HG03175 (cell line): Measurements from ENCODE around the gene TMEM258.

ENCODE experiments used
- ATAC-seq: cut with Tn5 transposase; IDR thresholded peaks from one replicate; pipeline ENCODE4 v1.9.1; 2021; ENCODE audit warnings: mild to moderate bottlenecking, moderate library complexity; ENCODE audit not compliant: unreplicated experiment

The TMEM258 gene

GRCh38 chr11:61777234-61778090 is 14.9 kb downstream of the TMEM258 start:
- ATAC-seq: no peak

- no peak for ATAC-seq
Measured at GRCh38 chr11:61776561-61777075, 15.8 kb downstream of the TMEM258 start.

- ATAC-seq: no peak
Measured at GRCh38 chr11:61775606-61776554, 16.5 kb downstream of the TMEM258 start.

- no peak for ATAC-seq
Measured at GRCh38 chr11:61775106-61775505, 17.3 kb downstream of the TMEM258 start.

GRCh38 chr11:61774411-61774810 is 18.0 kb downstream of the TMEM258 start:
- ATAC-seq: no peak

GRCh38 chr11:61773809-61774208 is 18.6 kb downstream of the TMEM258 start:
- ATAC-seq: no peak

GRCh38 chr11:61773356-61773755 is 19.0 kb downstream of the TMEM258 start:
- no peak for ATAC-seq

GRCh38 chr11:61771985-61772455 is 20.4 kb downstream of the TMEM258 start:
- ATAC-seq: no peak

GRCh38 chr11:61771195-61771894 is 21.1 kb downstream of the TMEM258 start:
- ATAC-seq: no peak

GRCh38 chr11:61769946-61770683 is 22.3 kb downstream of the TMEM258 start:
- no peak for ATAC-seq

GRCh38 chr11:61769169-61769920 is 23.1 kb downstream of the TMEM258 start:
- ATAC-seq: no peak

- ATAC-seq: no peak
Measured at GRCh38 chr11:61768376-61769076, 23.9 kb downstream of the TMEM258 start.

GRCh38 chr11:61766353-61766841 is 26.0 kb downstream of the TMEM258 start:
- no peak for ATAC-seq

GRCh38 chr11:61765550-61766253 is 26.7 kb downstream of the TMEM258 start:
- ATAC-seq: no peak

GRCh38 chr11:61764606-61765260 is 27.7 kb downstream of the TMEM258 start:
- ATAC-seq: no peak

GRCh38 chr11:61763930-61764605 is 28.3 kb downstream of the TMEM258 start:
- ATAC-seq: no peak

- ATAC-seq: no peak
Measured at GRCh38 chr11:61762798-61763197, 29.6 kb downstream of the TMEM258 start.
